Measurements from ENCODE around the gene IGSF9.
A peak's percentile ranks its signal among the peaks of the same experiment; 100 is the strongest.
"Not testable (repeated sequence)": the region's sequence is repeated elsewhere in the genome, so short reads cannot be mapped to it uniquely, and the experiment has no call there.

IGSF9 gene

GRCh38 chr1:159917533-159918351 lies 27.7 kb downstream of the IGSF9 start:
- no peak for TF ChIP-seq JUND (IDR thresholded peaks at IDR 0.05; ENCODE audit: low read depth)
- in situ Hi-C loops (cut with HindIII; ENCODE audit: low pct_unique_long_range_greater_than_20kb, low sequenced_read_pairs): no loop called here
- DNase-seq (ENCODE audit: low read depth in 1 of 2, low spot score in 1 of 2): no peak

GRCh38 chr1:159916242-159917051 lies 29.0 kb downstream of the IGSF9 start:
- peak; percentile 98 for TF ChIP-seq JUND (IDR thresholded peaks at IDR 0.05; ENCODE audit: low read depth)
- peak; percentile 87 to 95 for DNase-seq (ENCODE audit: low read depth in 1 of 2, low spot score in 1 of 2)
- in situ Hi-C loops (cut with HindIII; ENCODE audit: low pct_unique_long_range_greater_than_20kb, low sequenced_read_pairs): no loop called here

- in situ Hi-C loops (cut with HindIII; ENCODE audit: low pct_unique_long_range_greater_than_20kb, low sequenced_read_pairs): no loop called here
- no peak for TF ChIP-seq JUND (IDR thresholded peaks at IDR 0.05; ENCODE audit: low read depth)
- DNase-seq (ENCODE audit: low read depth in 1 of 2, low spot score in 1 of 2): no peak
These were observed 29.7 kb downstream of the IGSF9 start for GRCh38 chr1:159915571-159916241.

- peak in 1 of 2 experiments; percentile 63 for DNase-seq (ENCODE audit: low read depth in 1 of 2, low spot score in 1 of 2)
- in situ Hi-C loops (cut with HindIII; ENCODE audit: low pct_unique_long_range_greater_than_20kb, low sequenced_read_pairs): no loop called here
- TF ChIP-seq JUND (IDR thresholded peaks at IDR 0.05; ENCODE audit: low read depth): no peak
These were observed 31.0 kb downstream of the IGSF9 start for GRCh38 chr1:159914252-159915018.

GRCh38 chr1:159913451-159914192 lies 31.8 kb downstream of the IGSF9 start:
- peak in 1 of 2 experiments; percentile 95 for DNase-seq (ENCODE audit: low read depth in 1 of 2, low spot score in 1 of 2)

GRCh38 chr1:159911326-159912070 lies 33.9 kb downstream of the IGSF9 start:
- no peak for DNase-seq (ENCODE audit: low read depth in 1 of 2, low spot score in 1 of 2)
- in situ Hi-C loops (cut with HindIII; ENCODE audit: low pct_unique_long_range_greater_than_20kb, low sequenced_read_pairs): no loop called here
- TF ChIP-seq JUND (IDR thresholded peaks at IDR 0.05; ENCODE audit: low read depth): no peak

More at GRCh38 chr1:159913451-159914192, 31.8 kb downstream of the IGSF9 start:
- TF ChIP-seq JUND (IDR thresholded peaks at IDR 0.05; ENCODE audit: low read depth): no peak
- in situ Hi-C loops (cut with HindIII; ENCODE audit: low pct_unique_long_range_greater_than_20kb, low sequenced_read_pairs): no loop called here

- in situ Hi-C loops (cut with HindIII; ENCODE audit: low pct_unique_long_range_greater_than_20kb, low sequenced_read_pairs): no loop called here
- DNase-seq (ENCODE audit: low read depth in 1 of 2, low spot score in 1 of 2): no peak
These were observed 37.1 kb downstream of the IGSF9 start for GRCh38 chr1:159908031-159908940.

GRCh38 chr1:159906960-159907359 lies 38.5 kb downstream of the IGSF9 start:
- DNase-seq (ENCODE audit: low read depth in 1 of 2, low spot score in 1 of 2): peak in 1 of 2 experiments; percentile 53
- in situ Hi-C loops (cut with HindIII; ENCODE audit: low pct_unique_long_range_greater_than_20kb, low sequenced_read_pairs): no loop called here
- TF ChIP-seq JUND (IDR thresholded peaks at IDR 0.05; ENCODE audit: low read depth): no peak

More at GRCh38 chr1:159908031-159908940, 37.1 kb downstream of the IGSF9 start:
- no peak for TF ChIP-seq JUND (IDR thresholded peaks at IDR 0.05; ENCODE audit: low read depth)

GRCh38 chr1:159904036-159904435 lies 41.4 kb downstream of the IGSF9 start:
- DNase-seq (ENCODE audit: low read depth in 1 of 2, low spot score in 1 of 2); in situ Hi-C loops (cut with HindIII; ENCODE audit: low pct_unique_long_range_greater_than_20kb, low sequenced_read_pairs): not testable (repeated sequence)

GRCh38 chr1:159902541-159902940 lies 42.9 kb downstream of the IGSF9 start:
- TF ChIP-seq JUND (IDR thresholded peaks at IDR 0.05; ENCODE audit: low read depth): no peak
- DNase-seq (ENCODE audit: low read depth in 1 of 2, low spot score in 1 of 2): no peak

More at GRCh38 chr1:159902541-159902940, 42.9 kb downstream of the IGSF9 start:
- in situ Hi-C loops (cut with HindIII; ENCODE audit: low pct_unique_long_range_greater_than_20kb, low sequenced_read_pairs): no loop called here
